B cell (primary cell): ENCODE data around the gene CDC34. TPM values are rescaled to one million over a fixed set of nuclear protein-coding genes. Genes with fewer than 3 reads are reported as not detected.

ENCODE experiments used
- polyA plus RNA-seq: library from polyadenylated mRNA; depleted of rRNA; stranded (reverse); fragments of >200 nt; gene quantifications from 2 replicates; pipeline ENCODE4 v1.2.3, GENCODE V29; 2012
- total RNA-seq, 2 donors: library from RNA; stranded (reverse); fragments of 120-200 nt in 1 of 2; gene quantifications; 1 replicate in 1 of 2; 2 replicates in 1 of 2; pipeline versions ENCODE4 v1.2.3 to v1.2.4, GENCODE V29; 2013 to 2022

Gene CDC34
- total and polyA plus RNA-seq, 2 donors (not counting 1 experiment from before 2014, with no cell fraction given), result 26.9 to 28.4 TPM

Other genes with a start within 250 kb of the CDC34 start
- 0.10 and 0.37 TPM in 2 replicates for gene PLPP2, start 240.4 kb upstream of the CDC34 start, total RNA-seq
- gene PLPP2, start 240.4 kb upstream of the CDC34 start, polyA plus RNA-seq, result 0.17 and 1.3 TPM in 2 replicates
- 14.0 and 19.7 TPM in 2 replicates for gene MIER2, start 187.0 kb upstream of the CDC34 start, total RNA-seq
- 10.5 and 16.9 TPM in 2 replicates for gene MIER2, start 187.0 kb upstream of the CDC34 start, polyA plus RNA-seq
- not detected in 2 replicates for gene C2CD4C, start 122.6 kb upstream of the CDC34 start, total RNA-seq
- gene C2CD4C, start 122.6 kb upstream of the CDC34 start, polyA plus RNA-seq, result not detected in 2 replicates
- gene SHC2, start 70.7 kb upstream of the CDC34 start, total RNA-seq, result 0.19 TPM in 1 of 2 replicates, not detected in the other
- 0.19 and 0.59 TPM in 2 replicates for gene SHC2, start 70.7 kb upstream of the CDC34 start, polyA plus RNA-seq
- gene MADCAM1, start 35.3 kb upstream of the CDC34 start, total RNA-seq, result 1.9 and 2.5 TPM in 2 replicates
- gene MADCAM1, start 35.3 kb upstream of the CDC34 start, polyA plus RNA-seq, result 0.56 and 0.70 TPM in 2 replicates
- gene TPGS1, start 24.3 kb upstream of the CDC34 start, total RNA-seq, result 29.8 and 33.8 TPM in 2 replicates
- 6.1 and 8.1 TPM in 2 replicates for gene TPGS1, start 24.3 kb upstream of the CDC34 start, polyA plus RNA-seq
- gene GZMM, start 12.3 kb downstream of the CDC34 start, total RNA-seq, result 0.34 TPM in 1 of 2 replicates, not detected in the other
- 2.1 and 3.2 TPM in 2 replicates for gene GZMM, start 12.3 kb downstream of the CDC34 start, polyA plus RNA-seq
- gene BSG, start 40.8 kb downstream of the CDC34 start, total RNA-seq, result 131 and 144 TPM in 2 replicates
- 79.6 and 82.1 TPM in 2 replicates for gene BSG, start 40.8 kb downstream of the CDC34 start, polyA plus RNA-seq
- 0.57 and 0.61 TPM in 2 replicates for gene HCN2, start 58.1 kb downstream of the CDC34 start, total RNA-seq
- 0.25 and 0.27 TPM in 2 replicates for gene HCN2, start 58.1 kb downstream of the CDC34 start, polyA plus RNA-seq
- 73.2 and 77.8 TPM in 2 replicates for gene POLRMT, start 101.8 kb downstream of the CDC34 start, total RNA-seq
- gene POLRMT, start 101.8 kb downstream of the CDC34 start, polyA plus RNA-seq, result 98.0 and 106 TPM in 2 replicates
- gene FGF22, start 108.1 kb downstream of the CDC34 start, total RNA-seq, result 2.9 and 3.4 TPM in 2 replicates
- gene FGF22, start 108.1 kb downstream of the CDC34 start, polyA plus RNA-seq, result 0.34 and 0.37 TPM in 2 replicates
- gene RNF126, start 131.5 kb downstream of the CDC34 start, total RNA-seq, result 74.3 and 88.8 TPM in 2 replicates
- gene RNF126, start 131.5 kb downstream of the CDC34 start, polyA plus RNA-seq, result 99.6 and 118 TPM in 2 replicates
- gene FSTL3, start 144.6 kb downstream of the CDC34 start, total RNA-seq, result 5.6 and 5.8 TPM in 2 replicates
- 2.6 and 5.8 TPM in 2 replicates for gene FSTL3, start 144.6 kb downstream of the CDC34 start, polyA plus RNA-seq
- gene PRSS57, start 163.7 kb downstream of the CDC34 start, total RNA-seq, result not detected in 2 replicates
- gene PRSS57, start 163.7 kb downstream of the CDC34 start, polyA plus RNA-seq, result not detected in 2 replicates
- gene PALM, start 177.2 kb downstream of the CDC34 start, total RNA-seq, result not detected in 2 replicates
- gene PALM, start 177.2 kb downstream of the CDC34 start, polyA plus RNA-seq, result 0.15 and 0.53 TPM in 2 replicates
- gene MISP, start 219.4 kb downstream of the CDC34 start, total RNA-seq, result not detected in 2 replicates
- gene MISP, start 219.4 kb downstream of the CDC34 start, polyA plus RNA-seq, result not detected in 2 replicates